Endothelial cell of umbilical vein (primary cell): Measurements from ENCODE around the gene TOE1. TPM values are rescaled to one million over a fixed set of nuclear protein-coding genes. Genes with fewer than 3 reads are reported as not detected.

Experiments
- BruUV-seq: library from RNA; stranded (reverse); fragments of 400-500 nt; replicated peaks from 2 replicates; lab custom pipeline; 2021; lab: Mats Ljungman, UMichigan
- CTCF ChIA-PET: fragments of 300-600, 350-600 bp; sonication (Branson Sonifier 250); formaldehyde crosslinking; loops from one replicate; lab custom pipeline; 2021; ENCODE audit warnings: antibody characterized with exemption, inconsistent platforms; lab: Charles Lee
- POLR2A ChIA-PET: fragments of 300-600, 350-600 bp; sonication (Branson Sonifier 250); formaldehyde crosslinking; loops from one replicate; lab custom pipeline; 2021; ENCODE audit warnings: antibody characterized with exemption, inconsistent platforms; lab: Charles Lee
- DNase-seq: peaks from one replicate; pipeline ENCODE4 v3.0.0-alpha.2; 2011; ENCODE audit warnings: low read depth, low spot score
- FAIRE-seq: peaks from 2 replicates; lab custom pipeline; 2011; peaks lifted over from hg19 to GRCh38; lab: Jason Lieb, UNC
- H2AFZ ChIP-seq: 2 replicates; pipeline ENCODE4 v1.6.0; 2012; ENCODE audit warnings: low read depth, low read length, control low read depth, inconsistent platforms
- H3K27ac ChIP-seq: 2 replicates; pipeline ENCODE4 v1.5.1; 2011; ENCODE audit warnings: low read depth, mild to moderate bottlenecking, control low read depth, low read length, moderate library complexity; ENCODE audit not compliant: insufficient read depth
- H3K27me3 ChIP-seq, 2 experiments: 2 replicates each; pipeline versions ENCODE4 v1.6.0 to v1.6.1; 2011; ENCODE audit warnings: low read length in 2 of 2, mixed read lengths in 1 of 2; ENCODE audit not compliant: control insufficient read depth in 2 of 2, insufficient read depth in 2 of 2
- H3K36me3 ChIP-seq, 2 experiments: 2 replicates in 1 of 2; 3 replicates in 1 of 2; pipeline ENCODE4 v1.5.1; 2011; ENCODE audit warnings: low read length in 2 of 2, mild to moderate bottlenecking in 1 of 2, moderate library complexity in 1 of 2; ENCODE audit not compliant: control insufficient read depth in 2 of 2, insufficient read depth in 2 of 2; ENCODE audit errors: extremely low read depth in 1 of 2
- H3K4me1 ChIP-seq: 3 replicates; pipeline ENCODE4 v1.5.1; 2011; ENCODE audit warnings: mild to moderate bottlenecking, low read length; ENCODE audit not compliant: control insufficient read depth, insufficient read depth; ENCODE audit errors: extremely low read depth
- H3K4me2 ChIP-seq: 2 replicates; pipeline ENCODE4 v1.6.1; 2011; ENCODE audit warnings: low read length, control low read depth, mixed read lengths; ENCODE audit not compliant: insufficient read depth
- H3K4me3 ChIP-seq, 3 experiments: fragments of 200-600 bp in 1 of 3; sonication (generic), shearing (Covaris generic) in 1 of 3; replicated peaks in 1 of 3; 2 replicates each; pipeline ENCODE4 v1.5.1; 2011 to 2016; ENCODE audit warnings: control low read depth in 3 of 3, low read length in 3 of 3, mild to moderate bottlenecking in 2 of 3, inconsistent platforms in 1 of 3, low read depth in 1 of 3, moderate library complexity in 1 of 3; ENCODE audit not compliant: insufficient read depth in 1 of 3
- H3K79me2 ChIP-seq: 2 replicates; pipeline ENCODE4 v1.6.0; 2012; ENCODE audit warnings: low read length, inconsistent platforms; ENCODE audit not compliant: control insufficient read depth, insufficient read depth
- H3K9ac ChIP-seq: replicated peaks from 2 replicates; pipeline ENCODE3; 2011; ENCODE audit warnings: low read length, control low read depth; ENCODE audit not compliant: insufficient read depth; ENCODE audit errors: extremely low read depth
- H3K9me1 ChIP-seq: replicated peaks from 3 replicates; pipeline ENCODE4 v1.6.0; 2011; ENCODE audit warnings: mild to moderate bottlenecking, low read length; ENCODE audit not compliant: control insufficient read depth, insufficient read depth; ENCODE audit errors: extremely low read depth
- H3K9me3 ChIP-seq: replicated peaks from 2 replicates; pipeline ENCODE4 v1.5.1; 2012; ENCODE audit warnings: low read length, inconsistent platforms; ENCODE audit not compliant: control insufficient read depth, insufficient read depth
- H4K20me1 ChIP-seq: replicated peaks from 2 replicates; pipeline ENCODE3; 2011; ENCODE audit warnings: mild to moderate bottlenecking, low read length; ENCODE audit not compliant: control insufficient read depth, insufficient read depth; ENCODE audit errors: extremely low read depth
- EZH2 ChIP-seq: IDR thresholded peaks from 2 replicates; pipeline ENCODE4 v1.6.1; 2012; ENCODE audit warnings: borderline replicate concordance, low read depth, mild to moderate bottlenecking, moderate library complexity, low read length, inconsistent platforms; ENCODE audit not compliant: severe bottlenecking
- FOS ChIP-seq: IDR thresholded peaks from 2 replicates; pipeline ENCODE4 v1.6.1; 2011; ENCODE audit warnings: mild to moderate bottlenecking, low read length, moderate library complexity, borderline replicate concordance; ENCODE audit not compliant: insufficient read depth
- GATA2 ChIP-seq: IDR thresholded peaks from 2 replicates; pipeline ENCODE4 v1.7.0; 2011; ENCODE audit warnings: low read depth, mild to moderate bottlenecking, moderate library complexity, mixed read lengths, low read length; ENCODE audit not compliant: insufficient read length, insufficient read depth
- JUN ChIP-seq: IDR thresholded peaks from 2 replicates; pipeline ENCODE4 v1.6.1; 2011; ENCODE audit warnings: borderline replicate concordance, low read depth; ENCODE audit not compliant: insufficient read length, insufficient read depth
- MAX ChIP-seq: IDR thresholded peaks from 2 replicates; pipeline ENCODE4 v1.6.1; 2011; ENCODE audit not compliant: insufficient read depth, insufficient read length
- MYC ChIP-seq: IDR thresholded peaks from one replicate; pipeline ENCODE4 v1.6.1; 2011; ENCODE audit warnings: mild to moderate bottlenecking, low read depth, low read length
- POLR2A ChIP-seq: IDR thresholded peaks from 2 replicates; pipeline ENCODE4 v1.6.1; 2012; ENCODE audit warnings: low read depth, mild to moderate bottlenecking, control low read depth, low read length
- POLR2AphosphoS5 ChIP-seq: IDR thresholded peaks from 2 replicates; pipeline ENCODE4 v1.6.1; 2012; ENCODE audit warnings: low read depth, mild to moderate bottlenecking, control low read depth, low read length, moderate library complexity; ENCODE audit not compliant: insufficient read depth
- dilution Hi-C: fragments of 300-500 bp; cut with MboI; formaldehyde crosslinking; loops from one replicate; pipeline ENCODE4 v1.15.0; 2019; ENCODE audit warnings: low sequenced_read_pairs; ENCODE audit not compliant: extremely low pct_ligation_motif_present
- intact Hi-C: fragments of 100-400 bp; cut with micrococcal nuclease; formaldehyde crosslinking; loops from one replicate; pipeline ENCODE4 v1.10.0; 2022
- polyA plus RNA-seq, 4 experiments: library from polyadenylated mRNA; depleted of rRNA in 3 of 4; stranded (reverse) in 3 of 4; unstranded in 1 of 4; fragments of >200 nt; gene quantifications; 2 replicates each; pipeline versions ENCODE4 v1.2.1 to v1.2.3, GENCODE V29; 2011 to 2012; ENCODE audit warnings: missing spikeins in 1 of 4
- total RNA-seq: library from RNA; stranded (reverse); gene quantifications from 2 replicates; pipeline ENCODE4 v1.2.3, GENCODE V29; 2021
- TF ChIP-seq, protein P1 (sequence below), 2 donors: IDR thresholded peaks; 1 replicate in 1 of 2; 2 replicates in 1 of 2; pipeline ENCODE4 v1.5.1; 2011; ENCODE audit warnings: low read length in 2 of 2, mild to moderate bottlenecking in 2 of 2, moderate library complexity in 2 of 2, control low read depth in 1 of 2, inconsistent platforms in 1 of 2, low read depth in 1 of 2; ENCODE audit not compliant: insufficient read depth in 1 of 2; ENCODE audit errors: extremely low read depth in 1 of 2

TOE1 gene
- total and polyA plus RNA-seq, 2 donors (not counting 3 experiments of a cell fraction or from before 2014, with no cell fraction given) = 16.3 to 24.9 TPM

- POLR2A ChIA-PET = no interaction called here
- Histone ChIP-seq H3K36me3 (no peaks in the 10 kb centered on the region), H3K79me2 (no peaks in the 10 kb centered on the region), H3K27me3 (no peaks in the 10 kb centered on the region), H3K9me3 (no peaks in the 10 kb centered on the region), H3K4me1 (no peaks in the 10 kb centered on the region), H3K4me3 (no peak overlapping the region), H3K4me2 (no peak overlapping the region), H3K27ac (no peak overlapping the region), H3K9ac (no peak overlapping the region), H4K20me1 (no peaks in the 10 kb centered on the region), H2AFZ (no peak overlapping the region), H3K9me1 (no peaks in the 10 kb centered on the region)
- BruUV-seq = no TSS peak
- DNase-seq = no peak
- TF ChIP-seq MAX (no peak), EZH2 (no peak), POLR2AphosphoS5 (no peak), POLR2A (no peak), JUN (no peak), MYC (no peak), GATA2 (no peak), FOS (no peak)
- TF ChIP-seq, protein P1, sequence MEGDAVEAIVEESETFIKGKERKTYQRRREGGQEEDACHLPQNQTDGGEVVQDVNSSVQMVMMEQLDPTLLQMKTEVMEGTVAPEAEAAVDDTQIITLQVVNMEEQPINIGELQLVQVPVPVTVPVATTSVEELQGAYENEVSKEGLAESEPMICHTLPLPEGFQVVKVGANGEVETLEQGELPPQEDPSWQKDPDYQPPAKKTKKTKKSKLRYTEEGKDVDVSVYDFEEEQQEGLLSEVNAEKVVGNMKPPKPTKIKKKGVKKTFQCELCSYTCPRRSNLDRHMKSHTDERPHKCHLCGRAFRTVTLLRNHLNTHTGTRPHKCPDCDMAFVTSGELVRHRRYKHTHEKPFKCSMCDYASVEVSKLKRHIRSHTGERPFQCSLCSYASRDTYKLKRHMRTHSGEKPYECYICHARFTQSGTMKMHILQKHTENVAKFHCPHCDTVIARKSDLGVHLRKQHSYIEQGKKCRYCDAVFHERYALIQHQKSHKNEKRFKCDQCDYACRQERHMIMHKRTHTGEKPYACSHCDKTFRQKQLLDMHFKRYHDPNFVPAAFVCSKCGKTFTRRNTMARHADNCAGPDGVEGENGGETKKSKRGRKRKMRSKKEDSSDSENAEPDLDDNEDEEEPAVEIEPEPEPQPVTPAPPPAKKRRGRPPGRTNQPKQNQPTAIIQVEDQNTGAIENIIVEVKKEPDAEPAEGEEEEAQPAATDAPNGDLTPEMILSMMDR (IDR thresholded peaks at IDR 0.05; ENCODE audit: extremely low read depth in 1 of 2, insufficient read depth in 1 of 2, low read depth in 1 of 2, low read length in 2 of 2) = no peak
- CTCF ChIA-PET = no interaction called here
- FAIRE-seq = no peak
- dilution Hi-C loops = no loop called here
- intact Hi-C loops = no loop called here
Observed at GRCh38 chr1:45386219-45386618, 46.2 kb downstream of the TOE1 start.

Other genes starting within 250 kb of the TOE1 start
- 1.6 and 1.7 TPM in 2 replicates for gene ZSWIM5, start 133.6 kb upstream of the TOE1 start, total RNA-seq
- 3.9 and 4.3 TPM in 2 replicates for gene ZSWIM5, start 133.6 kb upstream of the TOE1 start, polyA plus RNA-seq
- gene HPDL, start 13.3 kb upstream of the TOE1 start, total RNA-seq = 5.6 and 5.9 TPM in 2 replicates
- gene HPDL, start 13.3 kb upstream of the TOE1 start, polyA plus RNA-seq = 3.4 and 3.7 TPM in 2 replicates
- gene MUTYH, start 270 bp downstream of the TOE1 start, total RNA-seq = 14.3 and 16.6 TPM in 2 replicates
- gene MUTYH, start 270 bp downstream of the TOE1 start, polyA plus RNA-seq = 12.3 and 15.0 TPM in 2 replicates
- 2.1 and 2.2 TPM in 2 replicates for gene TESK2, start 151.0 kb downstream of the TOE1 start, total RNA-seq
- 2.3 and 2.6 TPM in 2 replicates for gene TESK2, start 151.0 kb downstream of the TOE1 start, polyA plus RNA-seq
- 2.0 and 2.6 TPM in 2 replicates for gene CCDC163, start 159.9 kb downstream of the TOE1 start, total RNA-seq
- gene CCDC163, start 159.9 kb downstream of the TOE1 start, polyA plus RNA-seq = 2.3 and 2.7 TPM in 2 replicates
- 6.0 and 6.9 TPM in 2 replicates for gene MMACHC, start 160.1 kb downstream of the TOE1 start, total RNA-seq
- gene MMACHC, start 160.1 kb downstream of the TOE1 start, polyA plus RNA-seq = 4.6 and 4.7 TPM in 2 replicates
- gene PRDX1, start 181.7 kb downstream of the TOE1 start, total RNA-seq = 681 and 685 TPM in 2 replicates
- gene PRDX1, start 181.7 kb downstream of the TOE1 start, polyA plus RNA-seq = 500 and 622 TPM in 2 replicates
- gene AKR1A1, start 210.7 kb downstream of the TOE1 start, total RNA-seq = 166 and 172 TPM in 2 replicates
- gene AKR1A1, start 210.7 kb downstream of the TOE1 start, polyA plus RNA-seq = 216 and 227 TPM in 2 replicates
- 149 and 157 TPM in 2 replicates for gene NASP, start 243.9 kb downstream of the TOE1 start, total RNA-seq
- gene NASP, start 243.9 kb downstream of the TOE1 start, polyA plus RNA-seq = 59.7 and 101 TPM in 2 replicates